Smooth muscle cell (in vitro differentiated cells): ENCODE measurements around the gene REEP6. TPM values are rescaled to one million over a fixed set of nuclear protein-coding genes. Genes with fewer than 3 reads are reported as not detected.

Source experiments
- DNase-seq: peaks from one replicate; lab custom pipeline; 2025; ENCODE audit not compliant: unreplicated experiment; lab: John Stamatoyannopoulos, UW
- H2AFZ ChIP-seq: fragments of 200-600 bp; sonication (generic); 2 replicates; pipeline ENCODE4 v1.6.0; 2016; ENCODE audit warnings: antibody characterized with exemption, low read depth, mild to moderate bottlenecking
- H3F3A ChIP-seq: fragments of 200-600 bp; sonication (generic); 2 replicates; pipeline ENCODE4 v1.6.0; 2017; ENCODE audit warnings: antibody characterized with exemption, low read depth
- H3K27ac ChIP-seq: fragments of 200-600 bp; sonication (generic); 2 replicates; pipeline ENCODE4 v1.5.1; 2016; ENCODE audit warnings: low read depth, mild to moderate bottlenecking
- H3K27me3 ChIP-seq: fragments of 200-600 bp; sonication (generic); 2 replicates; pipeline ENCODE4 v1.6.1; 2016; ENCODE audit warnings: low read depth, mild to moderate bottlenecking
- H3K36me3 ChIP-seq: fragments of 200-600 bp; sonication (generic); 2 replicates; pipeline ENCODE4 v1.5.1; 2016; ENCODE audit warnings: low read depth
- H3K4me1 ChIP-seq: fragments of 200-600 bp; sonication (generic); 2 replicates; pipeline ENCODE4 v1.5.1; 2016; ENCODE audit warnings: low read depth
- H3K4me2 ChIP-seq: fragments of 200-600 bp; sonication (generic); 2 replicates; pipeline ENCODE4 v1.6.0; 2016; ENCODE audit warnings: mild to moderate bottlenecking
- H3K4me3 ChIP-seq: fragments of 200-600 bp; sonication (generic); 2 replicates; pipeline ENCODE4 v1.5.1; 2016; ENCODE audit warnings: mild to moderate bottlenecking
- H3K79me2 ChIP-seq: fragments of 200-600 bp; sonication (generic); 2 replicates; pipeline ENCODE4 v1.6.0; 2016; ENCODE audit warnings: low read depth, mild to moderate bottlenecking
- H3K9ac ChIP-seq: fragments of 200-600 bp; sonication (generic); 2 replicates; pipeline ENCODE4 v1.6.0; 2016; ENCODE audit warnings: low read depth
- H3K9me3 ChIP-seq: fragments of 200-600 bp; sonication (generic); replicated peaks from 2 replicates; pipeline ENCODE4 v1.5.1; 2016; ENCODE audit warnings: low read depth
- H4K20me1 ChIP-seq: fragments of 200-600 bp; sonication (generic); 2 replicates; pipeline ENCODE4 v1.6.0; 2016; ENCODE audit warnings: low read depth
- WGBS: methylation state at CpG from one replicate; pipeline ENCODE4 v1.1.7; 2016; ENCODE audit warnings: low lambda C conversion rate; 5-methylcytosine and 5-hydroxymethylcytosine counted together
- polyA plus RNA-seq: library from polyadenylated mRNA; unstranded; fragments of >200 nt; fragmentation: Nextera tagmentation; extraction: Ambion mirVana; gene quantifications from 2 replicates; pipeline ENCODE4 v1.2.1, GENCODE V29; 2016
- total RNA-seq: library from RNA; depleted of rRNA; stranded (reverse); fragments of >200 nt; gene quantifications from 2 replicates; pipeline ENCODE4 v1.2.3, GENCODE V29; 2014
- TF ChIP-seq, protein P1 (sequence below): fragments of 200-600 bp; sonication (generic); IDR thresholded peaks from 2 replicates; pipeline ENCODE4 v1.5.1; 2017; ENCODE audit warnings: borderline replicate concordance, mild to moderate bottlenecking, antibody characterized with exemption; ENCODE audit not compliant: insufficient read depth, poor library complexity, severe bottlenecking

The REEP6 gene
- 5.2 and 7.0 TPM in 2 replicates for total RNA-seq
- 15.1 and 18.7 TPM in 2 replicates for polyA plus RNA-seq

DNA sequence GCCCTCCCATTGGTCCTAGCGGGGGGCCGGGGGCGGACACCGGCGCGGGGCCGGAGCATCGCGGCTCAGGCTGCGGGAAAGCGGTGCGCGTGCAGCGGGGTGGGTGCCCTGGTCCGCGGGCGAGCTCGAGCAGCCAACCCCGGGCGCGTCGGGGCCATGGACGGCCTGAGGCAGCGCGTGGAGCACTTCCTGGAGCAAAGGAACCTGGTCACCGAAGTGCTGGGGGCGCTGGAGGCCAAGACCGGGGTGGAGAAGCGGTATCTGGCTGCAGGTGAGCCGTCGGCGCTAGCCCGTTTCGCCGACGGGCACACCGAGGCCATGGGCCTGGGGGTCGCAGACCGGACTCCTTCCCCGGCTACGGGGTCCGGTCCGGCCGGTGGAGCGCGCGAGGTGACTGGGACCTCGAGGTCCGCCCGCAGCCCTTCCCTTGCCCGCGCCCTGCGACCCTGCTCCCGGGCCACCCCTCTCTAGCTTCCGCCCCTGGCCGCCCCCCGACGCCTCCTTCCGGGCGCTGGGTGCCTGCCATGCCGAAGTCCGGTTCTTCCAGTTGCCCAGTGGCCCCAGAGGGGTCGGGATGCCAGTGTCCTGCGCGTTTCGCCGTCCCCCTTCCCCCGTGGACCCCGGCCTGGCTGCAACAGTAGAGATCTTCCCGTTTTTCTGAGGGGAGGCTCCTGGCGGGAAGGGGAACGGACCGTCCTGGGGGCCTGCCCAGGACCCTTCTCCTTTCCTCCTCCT lies at the start of gene REEP6:
REEP6 (plus strand) TSS at position 68 of the 735 bp plus-strand sequence; CDS start at position 157, 89 bp downstream.
- peaks cover 12% of the 10 kb centered on the region for H3K4me1 ChIP-seq
- H4K20me1 ChIP-seq = no peaks in the 10 kb centered on the region
- DNase-seq = no peak
- H3K27me3 ChIP-seq = no peaks in the 10 kb centered on the region
- TF ChIP-seq, protein P1, sequence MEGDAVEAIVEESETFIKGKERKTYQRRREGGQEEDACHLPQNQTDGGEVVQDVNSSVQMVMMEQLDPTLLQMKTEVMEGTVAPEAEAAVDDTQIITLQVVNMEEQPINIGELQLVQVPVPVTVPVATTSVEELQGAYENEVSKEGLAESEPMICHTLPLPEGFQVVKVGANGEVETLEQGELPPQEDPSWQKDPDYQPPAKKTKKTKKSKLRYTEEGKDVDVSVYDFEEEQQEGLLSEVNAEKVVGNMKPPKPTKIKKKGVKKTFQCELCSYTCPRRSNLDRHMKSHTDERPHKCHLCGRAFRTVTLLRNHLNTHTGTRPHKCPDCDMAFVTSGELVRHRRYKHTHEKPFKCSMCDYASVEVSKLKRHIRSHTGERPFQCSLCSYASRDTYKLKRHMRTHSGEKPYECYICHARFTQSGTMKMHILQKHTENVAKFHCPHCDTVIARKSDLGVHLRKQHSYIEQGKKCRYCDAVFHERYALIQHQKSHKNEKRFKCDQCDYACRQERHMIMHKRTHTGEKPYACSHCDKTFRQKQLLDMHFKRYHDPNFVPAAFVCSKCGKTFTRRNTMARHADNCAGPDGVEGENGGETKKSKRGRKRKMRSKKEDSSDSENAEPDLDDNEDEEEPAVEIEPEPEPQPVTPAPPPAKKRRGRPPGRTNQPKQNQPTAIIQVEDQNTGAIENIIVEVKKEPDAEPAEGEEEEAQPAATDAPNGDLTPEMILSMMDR = no peak
- no peaks in the 10 kb centered on the region for H3F3A ChIP-seq
- H3K9ac ChIP-seq = peak within 1 kb of the TSS; percentile 52
- peak within 1 kb of the TSS; percentile 63 for H3K4me3 ChIP-seq
- peak within 1 kb of the TSS; percentile 91 for H2AFZ ChIP-seq
- no peaks in the 10 kb centered on the region for H3K36me3 ChIP-seq
- H3K4me2 ChIP-seq = peak within 1 kb of the TSS; percentile 94
- no peaks in the 10 kb centered on the region for H3K79me2 ChIP-seq
- H3K9me3 ChIP-seq = no peaks in the 10 kb centered on the region
- WGBS = 10% methylated on average over 57 of the region's 73 CpGs
- peak within 1 kb of the TSS; percentile 65 for H3K27ac ChIP-seq

DNA sequence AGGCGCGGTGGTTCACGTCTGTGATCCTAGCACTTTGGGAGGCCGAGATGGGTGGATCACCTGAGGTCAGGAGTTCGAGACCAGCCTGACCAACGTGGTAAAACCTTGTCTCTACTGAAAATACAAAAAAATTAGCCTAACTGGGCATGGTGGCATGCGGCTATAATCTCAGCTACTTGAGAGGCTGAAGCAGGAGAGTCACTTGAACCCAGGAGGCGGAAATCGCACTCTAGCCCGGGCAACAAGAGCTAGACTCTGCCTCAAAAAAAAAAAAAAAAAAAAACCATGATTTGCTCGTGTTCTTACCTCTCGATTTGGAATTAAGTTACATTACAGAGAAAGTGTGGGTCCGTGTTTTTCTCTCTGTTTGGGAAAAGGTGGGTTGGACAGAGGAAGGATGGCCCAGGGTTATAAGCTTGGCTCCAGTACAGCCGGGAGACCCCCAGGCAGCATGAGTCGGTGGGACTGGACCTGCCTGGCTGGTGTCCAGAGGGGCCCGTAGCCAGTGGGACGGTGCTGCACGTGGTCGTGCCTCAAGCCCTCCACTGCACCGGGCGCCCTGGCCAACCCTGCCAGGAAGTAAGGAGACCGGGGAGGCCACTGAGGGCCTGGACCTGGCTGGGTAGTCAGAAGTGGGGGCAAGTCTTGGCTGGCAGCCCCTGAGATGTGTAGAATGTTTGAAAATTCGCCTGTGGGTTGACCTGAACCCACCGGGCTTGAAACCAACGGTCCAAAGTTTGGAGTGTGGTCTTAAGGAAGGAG lies 49.1 kb upstream of the REEP6 start:
- no peak overlapping the region for H3K4me3 ChIP-seq
- TF ChIP-seq, protein P1 = no peak
- no peak overlapping the region for H2AFZ ChIP-seq
- peaks cover 25% of the 10 kb centered on the region for H3F3A ChIP-seq
- H3K4me1 ChIP-seq = peaks cover 14% of the 10 kb centered on the region
- H3K79me2 ChIP-seq = peaks cover 37% of the 10 kb centered on the region
- H3K9ac ChIP-seq = no peak overlapping the region
- peaks cover 76% of the 10 kb centered on the region for H4K20me1 ChIP-seq
- no peak overlapping the region for H3K27ac ChIP-seq
- no peak for DNase-seq
- H3K36me3 ChIP-seq = no peaks in the 10 kb centered on the region
- peaks cover 16% of the 10 kb centered on the region for H3K27me3 ChIP-seq
- H3K9me3 ChIP-seq = no peaks in the 10 kb centered on the region
- 97% methylated on average over 25 of the region's 25 CpGs for WGBS
- no peak overlapping the region for H3K4me2 ChIP-seq

GRCh38 chr19:1445185-1445931 lies 45.6 kb upstream of the REEP6 start:
- DNase-seq = peak; percentile 41
- 3% methylated on average over 49 of the region's 70 CpGs for WGBS
- H3K4me1 ChIP-seq = peaks cover 8% of the 10 kb centered on the region

More at GRCh38 chr19:1445185-1445931, 45.6 kb upstream of the REEP6 start:
- H3F3A ChIP-seq = peaks cover 22% of the 10 kb centered on the region
- no peaks in the 10 kb centered on the region for H3K9me3 ChIP-seq
- H3K79me2 ChIP-seq = peaks cover 15% of the 10 kb centered on the region
- H2AFZ ChIP-seq = no peak overlapping the region
- no peak overlapping the region for H3K27ac ChIP-seq
- peaks cover 48% of the 10 kb centered on the region for H3K27me3 ChIP-seq
- no peaks in the 10 kb centered on the region for H3K36me3 ChIP-seq
- H3K4me2 ChIP-seq = peak overlapping the region; percentile 86
- TF ChIP-seq, protein P1 = peak; percentile 88
- H3K4me3 ChIP-seq = peak overlapping the region; percentile 52
- no peak overlapping the region for H3K9ac ChIP-seq
- peaks cover 68% of the 10 kb centered on the region for H4K20me1 ChIP-seq
